Fibroblast of lung (primary cell): ENCODE measurements around the gene UCK2. TPM values are rescaled to one million over a fixed set of nuclear protein-coding genes. Genes with fewer than 3 reads are reported as not detected.

Experiments
- DNase-seq, 2 donors: peaks; one replicate each; pipeline versions ENCODE4 v3.0.0 to v3.0.0-alpha.2; 2010; ENCODE audit warnings: low read depth in 2 of 2
- H2AFZ ChIP-seq: 2 replicates; pipeline ENCODE4 v1.5.1; 2012; ENCODE audit warnings: low read length, control low read depth, inconsistent platforms
- H3K27ac ChIP-seq: 2 replicates; pipeline ENCODE4 v1.5.1; 2011; ENCODE audit warnings: low read length, control low read depth; ENCODE audit not compliant: insufficient read depth
- H3K27me3 ChIP-seq: 2 replicates; pipeline ENCODE4 v1.5.1; 2011; ENCODE audit warnings: mild to moderate bottlenecking, low read length; ENCODE audit not compliant: control insufficient read depth, insufficient read depth
- H3K36me3 ChIP-seq: 2 replicates; pipeline ENCODE4 v1.5.1; 2011; ENCODE audit warnings: low read length; ENCODE audit not compliant: control insufficient read depth, insufficient read depth
- H3K4me1 ChIP-seq: 2 replicates; pipeline ENCODE4 v1.5.1; 2011; ENCODE audit warnings: low read length; ENCODE audit not compliant: control insufficient read depth, insufficient read depth; ENCODE audit errors: extremely low read depth
- H3K4me2 ChIP-seq: 2 replicates; pipeline ENCODE4 v1.5.1; 2011; ENCODE audit warnings: low read length, control low read depth; ENCODE audit not compliant: insufficient read depth; ENCODE audit errors: extremely low read depth
- H3K4me3 ChIP-seq, 4 experiments: fragments of 200-600 bp in 1 of 4; sonication (generic) in 1 of 4; replicated peaks in 1 of 4; 2 replicates each; pipeline ENCODE4 v1.5.1; 2011 to 2016; ENCODE audit warnings: low read length in 4 of 4, low read depth in 3 of 4, mild to moderate bottlenecking in 3 of 4, control low read depth in 2 of 4, inconsistent platforms in 1 of 4, mixed read lengths in 1 of 4; ENCODE audit not compliant: insufficient read depth in 1 of 4; ENCODE audit errors: control extremely low read depth in 1 of 4
- H3K79me2 ChIP-seq: 2 replicates; pipeline ENCODE4 v1.5.1; 2012; ENCODE audit warnings: mild to moderate bottlenecking, low read length, inconsistent platforms; ENCODE audit not compliant: control insufficient read depth, insufficient read depth
- H3K9ac ChIP-seq: 2 replicates; pipeline ENCODE4 v1.5.1; 2011; ENCODE audit warnings: mild to moderate bottlenecking, low read length, control low read depth; ENCODE audit not compliant: insufficient read depth
- H3K9me3 ChIP-seq: 2 replicates; pipeline ENCODE4 v1.5.1; 2012; ENCODE audit warnings: low read depth, low read length; ENCODE audit not compliant: control insufficient read depth, insufficient read depth
- H4K20me1 ChIP-seq: 2 replicates; pipeline ENCODE4 v1.5.1; 2011; ENCODE audit warnings: low read length; ENCODE audit not compliant: control insufficient read depth, insufficient read depth; ENCODE audit errors: extremely low read depth
- EZH2 ChIP-seq: IDR thresholded peaks from 2 replicates; pipeline ENCODE4 v1.5.1; 2012; ENCODE audit warnings: low read length, control low read depth, mild to moderate bottlenecking; ENCODE audit errors: missing control alignments
- polyA plus RNA-seq, 2 donors: library from polyadenylated mRNA; depleted of rRNA in 1 of 2; stranded (reverse) in 1 of 2; unstranded in 1 of 2; fragments of >200 nt; gene quantifications; 2 replicates each; pipeline ENCODE4 v1.2.1, GENCODE V29; 2011 to 2012; ENCODE audit warnings: missing spikeins in 1 of 2
- total RNA-seq: library from RNA; depleted of rRNA; stranded (reverse); fragments of >200 nt; gene quantifications from 2 replicates; pipeline ENCODE4 v1.2.1, GENCODE V29; 2014
- TF ChIP-seq, protein P1 (sequence below), 2 donors: IDR thresholded peaks in 1 of 2; conservative IDR thresholded peaks in 1 of 2; 1 replicate in 1 of 2; 2 replicates in 1 of 2; pipeline ENCODE4 v1.5.1; 2011 to 2012; ENCODE audit warnings: low read length in 2 of 2, control low read depth in 1 of 2, inconsistent platforms in 1 of 2, low read depth in 1 of 2, mild to moderate bottlenecking in 1 of 2

UCK2 gene
- total and polyA plus RNA-seq, 2 donors (not counting 1 experiment from before 2014, with no cell fraction given), result 95.1 to 99.0 TPM

DNA sequence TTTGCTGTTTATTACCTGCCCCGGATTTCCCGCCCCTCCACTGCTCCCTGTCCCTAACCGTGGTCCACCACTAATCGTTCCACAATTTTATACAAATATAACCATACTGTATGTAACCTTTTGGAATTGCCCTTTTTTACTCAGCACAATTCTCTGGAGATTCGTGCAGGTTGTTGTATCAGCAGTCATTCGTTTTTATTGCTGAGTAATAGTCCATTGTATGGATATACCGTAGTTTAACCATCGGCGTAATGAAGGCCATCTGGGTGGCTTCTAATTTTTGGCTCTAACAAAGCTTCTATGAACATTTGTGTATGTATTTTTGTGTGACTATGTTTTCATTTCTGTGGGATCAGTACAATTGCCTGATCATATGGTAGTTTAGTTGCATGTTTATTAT lies 50.0 kb downstream of the UCK2 start:
- Histone ChIP-seq H3K9ac (no peak overlapping the region), H3K9me3 (no peaks in the 10 kb centered on the region), H3K4me1 (no peaks in the 10 kb centered on the region), H3K79me2 (peaks cover 86% of the 10 kb centered on the region), H3K4me3 (no peak overlapping the region), H4K20me1 (no peaks in the 10 kb centered on the region), H3K27me3 (no peaks in the 10 kb centered on the region), H3K27ac (no peak overlapping the region), H3K36me3 (no peaks in the 10 kb centered on the region), H3K4me2 (no peak overlapping the region), H2AFZ (no peak overlapping the region)
- no peak for DNase-seq
- no peak for TF ChIP-seq EZH2

DNA sequence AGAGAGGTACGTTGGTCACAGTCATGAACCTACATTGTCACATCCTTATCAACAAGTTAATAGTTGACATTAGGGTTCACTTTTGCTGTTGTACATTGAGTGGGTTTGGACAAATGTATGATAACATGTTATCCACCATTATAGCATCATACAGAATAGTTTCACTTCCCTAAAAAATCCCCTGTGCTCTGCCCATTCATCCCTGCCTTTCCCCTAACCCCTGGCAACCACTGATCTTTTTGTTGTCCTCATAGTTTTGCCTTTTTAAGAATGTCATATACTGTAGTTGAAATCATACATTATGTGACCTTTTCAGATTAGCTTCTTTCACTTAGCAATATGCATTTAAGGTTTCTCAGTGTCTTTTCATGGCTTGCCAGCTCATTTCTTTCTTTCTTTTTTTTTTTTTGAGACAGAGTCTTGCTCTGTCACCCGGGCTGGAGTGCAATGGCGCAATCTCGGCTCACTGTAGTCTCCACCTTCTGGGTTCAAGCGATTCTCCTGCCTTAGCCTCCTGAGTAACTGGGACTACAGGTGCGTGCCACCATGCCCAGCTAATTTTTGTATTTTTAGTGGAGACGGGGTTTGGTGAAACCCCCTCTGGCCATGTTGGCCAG lies 50.6 kb downstream of the UCK2 start:
- no peak overlapping the region for H2AFZ ChIP-seq
- H3K27ac ChIP-seq, result no peak overlapping the region
- no peaks in the 10 kb centered on the region for H3K36me3 ChIP-seq
- TF ChIP-seq EZH2, result no peak
- TF ChIP-seq, protein P1, sequence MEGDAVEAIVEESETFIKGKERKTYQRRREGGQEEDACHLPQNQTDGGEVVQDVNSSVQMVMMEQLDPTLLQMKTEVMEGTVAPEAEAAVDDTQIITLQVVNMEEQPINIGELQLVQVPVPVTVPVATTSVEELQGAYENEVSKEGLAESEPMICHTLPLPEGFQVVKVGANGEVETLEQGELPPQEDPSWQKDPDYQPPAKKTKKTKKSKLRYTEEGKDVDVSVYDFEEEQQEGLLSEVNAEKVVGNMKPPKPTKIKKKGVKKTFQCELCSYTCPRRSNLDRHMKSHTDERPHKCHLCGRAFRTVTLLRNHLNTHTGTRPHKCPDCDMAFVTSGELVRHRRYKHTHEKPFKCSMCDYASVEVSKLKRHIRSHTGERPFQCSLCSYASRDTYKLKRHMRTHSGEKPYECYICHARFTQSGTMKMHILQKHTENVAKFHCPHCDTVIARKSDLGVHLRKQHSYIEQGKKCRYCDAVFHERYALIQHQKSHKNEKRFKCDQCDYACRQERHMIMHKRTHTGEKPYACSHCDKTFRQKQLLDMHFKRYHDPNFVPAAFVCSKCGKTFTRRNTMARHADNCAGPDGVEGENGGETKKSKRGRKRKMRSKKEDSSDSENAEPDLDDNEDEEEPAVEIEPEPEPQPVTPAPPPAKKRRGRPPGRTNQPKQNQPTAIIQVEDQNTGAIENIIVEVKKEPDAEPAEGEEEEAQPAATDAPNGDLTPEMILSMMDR (conservative IDR thresholded peaks at IDR 0.05 in 1 of 2, IDR thresholded peaks at IDR 0.05 in 1 of 2; ENCODE audit: low read depth in 1 of 2, low read length in 2 of 2), result no peak
- no peaks in the 10 kb centered on the region for H3K9me3 ChIP-seq
- no peak overlapping the region for H3K9ac ChIP-seq
- H3K4me2 ChIP-seq, result no peak overlapping the region
- DNase-seq, result no peak
- no peaks in the 10 kb centered on the region for H3K27me3 ChIP-seq
- H4K20me1 ChIP-seq, result no peaks in the 10 kb centered on the region
- H3K4me1 ChIP-seq, result no peaks in the 10 kb centered on the region
- H3K79me2 ChIP-seq, result peaks cover 87% of the 10 kb centered on the region
- H3K4me3 ChIP-seq, result no peak overlapping the region

DNA sequence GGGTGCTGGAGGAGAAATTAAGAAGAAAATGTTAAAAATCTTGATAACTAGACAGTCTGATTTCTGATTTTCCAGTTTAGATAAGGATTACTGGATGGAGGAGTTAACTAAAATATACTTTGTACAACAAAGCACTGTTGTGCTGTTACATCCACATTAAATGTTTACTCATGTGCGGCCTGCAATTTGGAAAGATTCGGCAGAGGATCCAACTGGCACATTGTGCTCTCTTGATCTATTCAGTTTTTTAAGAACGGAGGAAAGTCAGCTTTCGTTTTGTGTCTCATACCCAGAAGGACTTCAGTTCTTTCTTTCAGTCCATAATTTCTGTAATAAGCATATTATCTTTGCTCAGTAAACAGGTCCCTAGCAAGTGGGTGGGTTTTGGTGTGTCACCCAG lies 52.5 kb downstream of the UCK2 start:
- Histone ChIP-seq H3K4me1 (peaks cover 2% of the 10 kb centered on the region), H3K4me2 (peak overlapping the region; percentile 56), H3K9ac (no peak overlapping the region), H3K79me2 (peaks cover 86% of the 10 kb centered on the region), H3K4me3 (peak overlapping the region in 1 of 4 experiments; percentile 35), H3K27me3 (no peaks in the 10 kb centered on the region), H3K36me3 (no peaks in the 10 kb centered on the region), H4K20me1 (no peaks in the 10 kb centered on the region), H2AFZ (no peak overlapping the region), H3K27ac (peak overlapping the region; percentile 26), H3K9me3 (no peaks in the 10 kb centered on the region)
- TF ChIP-seq, protein P1 (conservative IDR thresholded peaks at IDR 0.05 in 1 of 2, IDR thresholded peaks at IDR 0.05 in 1 of 2; ENCODE audit: low read depth in 1 of 2, low read length in 2 of 2), result no peak
- no peak for DNase-seq
